ENCODE measurements around the gene TRIM44. TPM values are rescaled to one million over a fixed set of nuclear protein-coding genes. Genes with fewer than 3 reads are reported as not detected.

The TRIM44 gene
- total RNA-seq, 1 donor from 2014 or later: 67.4 TPM

DNA sequence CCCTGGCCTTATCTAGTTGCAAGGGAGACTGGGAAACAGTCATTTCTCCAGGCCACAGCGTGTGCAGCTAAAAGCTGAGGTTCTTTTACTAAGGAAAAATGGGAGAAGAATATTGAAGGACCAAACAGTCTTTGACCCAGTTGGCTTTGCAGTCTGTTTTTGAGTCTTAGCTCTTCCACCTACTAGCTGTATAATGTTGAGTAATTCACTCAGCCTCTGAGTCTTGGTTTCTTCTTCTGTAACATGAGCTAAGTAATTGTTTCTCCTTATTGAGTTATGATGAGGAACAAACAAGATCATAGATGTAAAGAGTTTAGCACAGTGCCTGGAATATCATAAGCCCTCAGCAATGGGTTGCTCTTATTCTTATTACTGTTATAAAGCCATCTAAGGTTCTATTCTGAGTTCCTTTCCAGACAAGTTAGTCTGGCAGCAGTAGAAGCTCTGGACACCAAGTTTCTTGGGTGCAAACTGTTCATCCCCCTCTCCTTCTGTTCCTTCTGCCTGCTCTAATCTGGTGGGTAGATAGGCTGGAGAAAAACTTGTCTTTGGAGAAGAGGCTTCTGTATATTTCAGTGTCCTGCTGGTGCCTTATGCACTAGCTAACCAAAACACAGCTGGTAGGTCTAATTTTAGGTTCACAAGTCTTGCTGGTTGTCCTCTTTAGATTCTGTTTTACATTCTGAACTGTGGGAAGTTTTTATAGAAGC is 13.5 kb downstream of the TRIM44 start:
- Mint-ChIP-seq H3K27ac (ENCODE audit: unreplicated experiment) (no peak overlapping the region), H3K27me3 (ENCODE audit: low read depth) (no peaks in the 10 kb centered on the region)

DNA sequence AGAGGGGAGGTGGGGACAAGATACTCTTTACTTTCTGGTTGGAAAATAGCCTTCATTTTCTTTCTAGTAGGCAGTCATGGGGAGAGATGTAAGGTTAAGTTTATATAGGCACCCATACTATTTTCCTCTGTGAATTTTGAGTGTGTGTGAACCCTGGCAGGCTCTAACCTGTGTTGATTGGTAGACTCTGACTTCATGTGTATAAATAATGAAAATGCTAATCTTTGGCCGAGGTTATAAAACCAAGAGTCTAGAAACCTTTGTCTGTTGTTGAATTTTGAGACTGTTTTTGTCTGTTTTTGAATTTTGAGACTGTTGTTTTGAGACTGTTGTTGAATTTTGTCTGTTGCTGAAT is 14.0 kb downstream of the TRIM44 start:
- no peaks in the 10 kb centered on the region for H3K36me3 Mint-ChIP-seq (ENCODE audit: low read depth)
- no peak overlapping the region for H3K27ac Mint-ChIP-seq (ENCODE audit: unreplicated experiment)
- DNase-seq (ENCODE audit: low read depth, low spot score): no peak
- no peaks in the 10 kb centered on the region for H3K9me3 Mint-ChIP-seq
- H3K27me3 Mint-ChIP-seq (ENCODE audit: low read depth): no peaks in the 10 kb centered on the region
- H3K4me3 Mint-ChIP-seq: no peak overlapping the region
- peaks cover 18% of the 10 kb centered on the region for H3K4me1 Mint-ChIP-seq
- TF ChIP-seq, protein P1, sequence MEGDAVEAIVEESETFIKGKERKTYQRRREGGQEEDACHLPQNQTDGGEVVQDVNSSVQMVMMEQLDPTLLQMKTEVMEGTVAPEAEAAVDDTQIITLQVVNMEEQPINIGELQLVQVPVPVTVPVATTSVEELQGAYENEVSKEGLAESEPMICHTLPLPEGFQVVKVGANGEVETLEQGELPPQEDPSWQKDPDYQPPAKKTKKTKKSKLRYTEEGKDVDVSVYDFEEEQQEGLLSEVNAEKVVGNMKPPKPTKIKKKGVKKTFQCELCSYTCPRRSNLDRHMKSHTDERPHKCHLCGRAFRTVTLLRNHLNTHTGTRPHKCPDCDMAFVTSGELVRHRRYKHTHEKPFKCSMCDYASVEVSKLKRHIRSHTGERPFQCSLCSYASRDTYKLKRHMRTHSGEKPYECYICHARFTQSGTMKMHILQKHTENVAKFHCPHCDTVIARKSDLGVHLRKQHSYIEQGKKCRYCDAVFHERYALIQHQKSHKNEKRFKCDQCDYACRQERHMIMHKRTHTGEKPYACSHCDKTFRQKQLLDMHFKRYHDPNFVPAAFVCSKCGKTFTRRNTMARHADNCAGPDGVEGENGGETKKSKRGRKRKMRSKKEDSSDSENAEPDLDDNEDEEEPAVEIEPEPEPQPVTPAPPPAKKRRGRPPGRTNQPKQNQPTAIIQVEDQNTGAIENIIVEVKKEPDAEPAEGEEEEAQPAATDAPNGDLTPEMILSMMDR (conservative IDR thresholded peaks at IDR 0.05): no peak

More for the DNA sequence above, 13.5 kb downstream of the TRIM44 start:
- Mint-ChIP-seq H3K9me3 (no peaks in the 10 kb centered on the region), H3K36me3 (ENCODE audit: low read depth) (no peaks in the 10 kb centered on the region), H3K4me3 (no peak overlapping the region), H3K4me1 (peaks cover 13% of the 10 kb centered on the region)
- no peak for DNase-seq (ENCODE audit: low read depth, low spot score)
- TF ChIP-seq, protein P1 (conservative IDR thresholded peaks at IDR 0.05): no peak

DNA sequence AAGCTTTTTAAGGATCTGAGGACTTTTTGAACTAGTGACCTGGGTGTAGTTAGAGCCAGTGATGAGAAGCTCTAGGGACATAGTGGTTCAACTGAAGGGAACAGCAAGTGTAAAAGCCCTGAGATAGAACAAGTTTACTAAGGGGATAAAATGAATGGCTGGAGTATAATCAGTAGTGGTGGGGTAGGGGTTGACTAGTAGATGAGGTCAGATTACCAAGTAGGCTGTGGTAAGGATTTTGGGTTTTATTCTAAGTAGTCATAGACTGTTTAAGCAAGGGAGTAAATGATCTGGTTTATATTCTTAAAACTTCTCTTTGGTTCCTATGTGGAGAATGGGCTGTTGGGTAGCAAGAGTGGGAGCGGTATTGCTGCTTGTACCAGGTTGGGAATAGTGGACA is 15.3 kb downstream of the TRIM44 start:
- H3K27ac Mint-ChIP-seq (ENCODE audit: unreplicated experiment): no peak overlapping the region

DNA sequence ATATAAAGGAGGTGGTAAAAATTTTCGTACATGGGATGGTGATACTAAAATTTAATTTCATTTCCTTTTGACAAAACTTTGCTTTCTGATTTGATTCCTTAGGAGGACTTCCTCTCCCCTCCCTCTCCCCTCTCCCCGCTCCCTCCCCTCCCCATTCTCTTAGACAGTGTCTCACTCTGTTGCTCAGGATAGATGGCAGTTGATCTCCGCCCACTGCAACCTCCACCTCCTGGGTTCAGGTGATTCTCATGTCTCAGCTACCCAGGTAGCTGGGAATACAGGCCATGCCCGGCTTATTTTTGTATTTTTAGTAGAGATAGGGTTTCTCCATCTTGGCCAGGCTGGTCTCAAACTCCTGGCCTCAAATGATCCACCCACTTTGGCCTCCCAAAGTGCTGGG is 15.9 kb downstream of the TRIM44 start:
- Mint-ChIP-seq H3K27me3 (ENCODE audit: low read depth) (no peaks in the 10 kb centered on the region), H3K36me3 (ENCODE audit: low read depth) (no peaks in the 10 kb centered on the region), H3K4me1 (peaks cover 32% of the 10 kb centered on the region), H3K27ac (ENCODE audit: unreplicated experiment) (no peak overlapping the region), H3K4me3 (no peak overlapping the region), H3K9me3 (no peaks in the 10 kb centered on the region)
- TF ChIP-seq, protein P1 (conservative IDR thresholded peaks at IDR 0.05): no peak
- no peak for DNase-seq (ENCODE audit: low read depth, low spot score)

More for the DNA sequence above, 15.3 kb downstream of the TRIM44 start:
- H3K36me3 Mint-ChIP-seq (ENCODE audit: low read depth): no peaks in the 10 kb centered on the region
- TF ChIP-seq, protein P1 (conservative IDR thresholded peaks at IDR 0.05): no peak
- H3K27me3 Mint-ChIP-seq (ENCODE audit: low read depth): no peaks in the 10 kb centered on the region
- no peaks in the 10 kb centered on the region for H3K9me3 Mint-ChIP-seq
- H3K4me3 Mint-ChIP-seq: no peak overlapping the region
- H3K4me1 Mint-ChIP-seq: peaks cover 29% of the 10 kb centered on the region
- DNase-seq (ENCODE audit: low read depth, low spot score): no peak

DNA sequence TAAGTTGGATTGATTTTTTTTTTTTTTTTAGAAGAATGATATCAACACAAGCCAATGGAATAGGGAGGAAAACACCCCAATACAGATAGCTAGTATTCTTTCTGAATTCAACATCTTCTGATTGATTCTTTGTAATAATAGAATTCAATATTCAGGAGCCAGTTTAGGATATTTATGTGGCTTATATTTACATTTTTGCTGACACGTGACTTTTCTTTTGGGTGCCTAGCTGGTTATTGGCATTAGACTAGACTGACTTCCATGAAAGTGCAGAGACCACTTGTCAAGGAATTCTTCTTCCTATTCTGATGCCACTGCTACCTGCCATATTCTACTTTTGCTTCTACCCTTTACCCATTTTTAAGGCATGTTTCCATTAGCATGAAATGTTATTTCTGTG is 16.4 kb downstream of the TRIM44 start:
- Mint-ChIP-seq H3K36me3 (ENCODE audit: low read depth) (no peaks in the 10 kb centered on the region), H3K27me3 (ENCODE audit: low read depth) (no peaks in the 10 kb centered on the region), H3K9me3 (no peaks in the 10 kb centered on the region), H3K4me1 (peaks cover 32% of the 10 kb centered on the region), H3K4me3 (no peak overlapping the region), H3K27ac (ENCODE audit: unreplicated experiment) (no peak overlapping the region)
- TF ChIP-seq, protein P1 (conservative IDR thresholded peaks at IDR 0.05): no peak
- DNase-seq (ENCODE audit: low read depth, low spot score): no peak
